ENCODE data around the gene SPIN1.
A peak's percentile ranks its signal among the peaks of the same experiment; 100 is the strongest.

Gene SPIN1

DNA sequence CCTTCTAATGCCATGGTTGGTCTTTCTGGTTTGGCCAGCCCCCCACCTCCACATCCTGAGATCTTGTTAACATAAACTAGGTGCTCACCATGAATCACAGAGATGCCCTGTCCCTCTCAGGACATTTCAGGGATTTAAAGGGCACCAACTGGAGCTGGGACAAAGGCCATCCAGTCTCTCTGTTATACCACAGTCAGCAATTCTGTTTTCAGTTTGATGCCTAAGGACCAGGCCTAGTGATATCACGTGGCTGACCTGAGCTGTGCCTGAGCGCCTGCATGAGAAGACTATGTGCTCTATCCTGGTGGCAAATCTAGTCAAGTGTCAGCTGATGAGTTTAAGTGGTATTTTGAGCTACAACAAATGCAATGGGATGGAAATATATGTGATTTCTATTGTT is 26.1 kb downstream of the SPIN1 start:
- H3K36me3 ChIP-seq (ENCODE audit: control insufficient read depth, low read depth, low read length) = peaks cover 10% of the 10 kb centered on the region
- no peak overlapping the region for H3K9ac ChIP-seq (ENCODE audit: low read length)
- no peak overlapping the region for H3K27ac ChIP-seq (ENCODE audit: low read length)
- peaks cover 9% of the 10 kb centered on the region for H3K4me1 ChIP-seq (ENCODE audit: control insufficient read depth, low read depth, low read length)
- H3K27me3 ChIP-seq (ENCODE audit: control insufficient read depth, insufficient read depth, low read length) = no peaks in the 10 kb centered on the region
- no peak overlapping the region for H3K4me3 ChIP-seq (ENCODE audit: low read length)
- H3K9me3 ChIP-seq (ENCODE audit: control insufficient read depth, low read depth, low read length) = peaks cover 11% of the 10 kb centered on the region

DNA sequence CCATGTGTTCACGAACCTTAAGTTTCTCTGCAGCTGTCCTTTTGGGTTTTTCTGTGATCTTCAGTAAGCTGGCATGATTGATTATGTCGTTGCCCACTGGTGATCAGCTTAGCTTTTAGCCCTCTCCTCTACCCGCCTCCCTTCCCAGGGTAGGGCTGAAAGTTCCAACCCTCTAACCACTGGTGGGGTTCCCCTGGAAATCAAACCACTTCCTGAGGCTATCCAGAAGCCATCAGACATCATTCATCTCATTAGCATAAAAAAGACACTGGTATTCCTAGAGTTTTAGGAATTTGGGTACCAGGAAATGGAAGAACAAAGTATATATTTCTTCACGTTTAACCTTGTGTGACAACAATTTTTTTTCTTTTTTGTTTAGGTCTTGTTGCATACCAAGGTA is 29.8 kb downstream of the SPIN1 start:
- Histone ChIP-seq H3K36me3 (ENCODE audit: control insufficient read depth, low read depth, low read length) (peaks cover 27% of the 10 kb centered on the region), H3K9me3 (ENCODE audit: control insufficient read depth, low read depth, low read length) (peaks cover 16% of the 10 kb centered on the region), H3K27me3 (ENCODE audit: control insufficient read depth, insufficient read depth, low read length) (no peaks in the 10 kb centered on the region), H3K9ac (ENCODE audit: low read length) (no peak overlapping the region), H3K4me3 (ENCODE audit: low read length) (no peak overlapping the region), H3K4me1 (ENCODE audit: control insufficient read depth, low read depth, low read length) (peaks cover 15% of the 10 kb centered on the region), H3K27ac (ENCODE audit: low read length) (peak overlapping the region; percentile 56)

DNA sequence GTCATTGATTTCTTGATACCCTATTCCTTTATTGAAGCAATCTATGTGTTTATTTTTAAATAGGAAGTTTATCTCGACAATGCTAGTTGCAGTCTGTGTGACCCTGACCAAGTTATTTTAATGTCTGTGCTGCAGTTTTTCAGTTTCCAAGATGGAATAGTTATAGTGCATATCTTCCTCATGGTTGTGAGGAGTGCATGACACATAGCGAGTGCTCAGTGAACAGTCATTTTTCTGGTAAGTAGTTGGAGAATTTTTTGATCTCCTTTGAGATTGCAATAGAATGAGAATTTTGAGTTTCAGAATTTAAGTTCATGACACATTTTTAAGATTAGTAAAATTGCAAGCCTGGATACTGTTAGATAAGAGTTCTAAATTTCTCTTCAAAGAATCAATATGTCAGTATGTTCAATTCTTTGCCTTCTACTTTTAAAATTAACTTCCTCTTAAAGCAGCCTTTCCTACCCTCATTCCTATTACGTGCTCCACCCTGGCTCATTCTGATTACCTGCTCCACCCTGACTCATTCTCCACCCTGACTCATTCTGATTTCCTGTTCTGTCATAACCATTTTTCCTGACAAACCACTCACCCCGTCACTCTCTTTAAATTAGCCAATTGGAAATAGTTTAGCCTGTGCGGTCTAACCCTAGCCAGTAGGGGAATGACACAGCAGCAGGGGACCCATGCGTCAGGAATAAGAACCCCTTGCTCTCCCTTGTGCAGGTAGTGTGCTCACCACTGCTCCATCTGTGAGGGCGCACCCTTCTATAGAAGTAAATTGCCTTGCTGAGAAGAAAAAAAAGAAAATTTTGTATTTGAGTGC is 30.7 kb downstream of the SPIN1 start:
- no peaks in the 10 kb centered on the region for H3K27me3 ChIP-seq (ENCODE audit: control insufficient read depth, insufficient read depth, low read length)
- peaks cover 15% of the 10 kb centered on the region for H3K4me1 ChIP-seq (ENCODE audit: control insufficient read depth, low read depth, low read length)
- no peak overlapping the region for H3K4me3 ChIP-seq (ENCODE audit: low read length)
- H3K9me3 ChIP-seq (ENCODE audit: control insufficient read depth, low read depth, low read length) = peaks cover 16% of the 10 kb centered on the region
- H3K27ac ChIP-seq (ENCODE audit: low read length) = no peak overlapping the region
- H3K36me3 ChIP-seq (ENCODE audit: control insufficient read depth, low read depth, low read length) = peaks cover 27% of the 10 kb centered on the region
- no peak overlapping the region for H3K9ac ChIP-seq (ENCODE audit: low read length)

DNA sequence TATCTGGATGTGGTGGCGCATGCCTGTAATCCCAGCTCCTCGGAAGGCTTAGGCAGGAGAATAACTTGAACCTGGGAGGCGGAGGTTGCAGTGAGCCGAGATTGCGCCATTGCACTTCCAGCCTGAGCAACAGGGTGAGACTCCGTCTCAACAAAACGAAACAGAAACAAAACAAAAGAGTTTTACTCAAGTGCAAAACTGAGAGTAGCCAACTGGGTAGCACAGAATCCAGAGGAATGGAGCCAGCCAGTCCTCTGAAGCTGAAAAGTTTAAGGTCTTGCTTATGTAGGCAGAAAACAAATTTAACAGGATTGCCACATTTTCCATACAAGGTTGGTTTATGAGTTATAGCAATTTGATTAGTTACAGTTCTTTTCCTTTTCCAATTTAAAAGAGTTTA is 32.0 kb downstream of the SPIN1 start:
- peaks cover 23% of the 10 kb centered on the region for H3K4me1 ChIP-seq (ENCODE audit: control insufficient read depth, low read depth, low read length)
- H3K9me3 ChIP-seq (ENCODE audit: control insufficient read depth, low read depth, low read length) = peaks cover 16% of the 10 kb centered on the region
- H3K36me3 ChIP-seq (ENCODE audit: control insufficient read depth, low read depth, low read length) = peaks cover 27% of the 10 kb centered on the region

DNA sequence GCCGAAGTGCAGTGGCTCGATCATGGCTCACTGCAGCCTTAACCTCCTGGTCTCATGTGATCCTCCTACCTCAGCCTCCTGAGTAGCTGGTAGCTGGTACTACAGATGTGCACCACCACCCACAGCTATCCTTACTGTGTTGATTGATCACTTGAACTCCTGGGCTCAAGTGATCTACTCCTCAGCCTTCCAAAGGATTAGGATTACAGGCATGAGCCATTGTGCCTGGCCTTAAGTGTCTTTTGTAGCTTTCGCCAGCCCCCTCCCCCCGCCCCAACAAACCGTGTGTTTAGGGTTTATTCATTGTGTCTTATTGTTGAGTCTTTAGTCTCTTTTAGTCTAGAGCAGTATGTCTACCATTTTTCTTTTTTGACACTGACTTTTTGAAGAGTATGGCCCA is 33.1 kb downstream of the SPIN1 start:
- no peak overlapping the region for H3K27ac ChIP-seq (ENCODE audit: low read length)

More for the DNA sequence above, 32.0 kb downstream of the SPIN1 start:
- Histone ChIP-seq H3K27me3 (ENCODE audit: control insufficient read depth, insufficient read depth, low read length) (no peaks in the 10 kb centered on the region), H3K9ac (ENCODE audit: low read length) (no peak overlapping the region), H3K27ac (ENCODE audit: low read length) (no peak overlapping the region), H3K4me3 (ENCODE audit: low read length) (no peak overlapping the region)

DNA sequence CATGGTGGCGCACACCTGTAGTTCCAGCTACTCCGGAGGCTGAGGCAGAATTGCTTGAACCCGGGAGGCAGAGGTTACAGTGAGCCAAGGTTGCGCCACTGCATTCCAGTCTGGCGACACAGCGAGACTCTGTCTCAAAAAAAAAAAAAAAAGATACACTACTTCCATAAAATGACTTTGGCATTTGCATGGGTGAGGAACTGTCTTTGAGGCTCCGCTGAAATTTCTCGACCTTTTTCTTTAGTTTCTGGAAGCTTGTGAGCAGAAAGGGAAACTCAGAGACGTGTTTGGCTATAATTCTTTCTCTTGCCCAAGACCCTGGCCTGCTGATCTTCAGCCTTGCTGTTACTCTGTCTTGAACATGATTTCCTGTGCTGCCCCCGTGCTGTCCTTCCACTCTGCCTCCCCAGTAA is 37.3 kb downstream of the SPIN1 start:
- no peak overlapping the region for H3K4me3 ChIP-seq (ENCODE audit: low read length)
- no peaks in the 10 kb centered on the region for H3K9me3 ChIP-seq (ENCODE audit: control insufficient read depth, low read depth, low read length)
- H3K27ac ChIP-seq (ENCODE audit: low read length) = no peak overlapping the region
- peaks cover 18% of the 10 kb centered on the region for H3K4me1 ChIP-seq (ENCODE audit: control insufficient read depth, low read depth, low read length)
- H3K9ac ChIP-seq (ENCODE audit: low read length) = no peak overlapping the region
- no peaks in the 10 kb centered on the region for H3K27me3 ChIP-seq (ENCODE audit: control insufficient read depth, insufficient read depth, low read length)
- peaks cover 23% of the 10 kb centered on the region for H3K36me3 ChIP-seq (ENCODE audit: control insufficient read depth, low read depth, low read length)

More for the DNA sequence above, 33.1 kb downstream of the SPIN1 start:
- H3K27me3 ChIP-seq (ENCODE audit: control insufficient read depth, insufficient read depth, low read length) = no peaks in the 10 kb centered on the region
- H3K9me3 ChIP-seq (ENCODE audit: control insufficient read depth, low read depth, low read length) = peaks cover 16% of the 10 kb centered on the region
- H3K4me1 ChIP-seq (ENCODE audit: control insufficient read depth, low read depth, low read length) = peaks cover 23% of the 10 kb centered on the region
- peaks cover 30% of the 10 kb centered on the region for H3K36me3 ChIP-seq (ENCODE audit: control insufficient read depth, low read depth, low read length)
- no peak overlapping the region for H3K9ac ChIP-seq (ENCODE audit: low read length)
- H3K4me3 ChIP-seq (ENCODE audit: low read length) = no peak overlapping the region

DNA sequence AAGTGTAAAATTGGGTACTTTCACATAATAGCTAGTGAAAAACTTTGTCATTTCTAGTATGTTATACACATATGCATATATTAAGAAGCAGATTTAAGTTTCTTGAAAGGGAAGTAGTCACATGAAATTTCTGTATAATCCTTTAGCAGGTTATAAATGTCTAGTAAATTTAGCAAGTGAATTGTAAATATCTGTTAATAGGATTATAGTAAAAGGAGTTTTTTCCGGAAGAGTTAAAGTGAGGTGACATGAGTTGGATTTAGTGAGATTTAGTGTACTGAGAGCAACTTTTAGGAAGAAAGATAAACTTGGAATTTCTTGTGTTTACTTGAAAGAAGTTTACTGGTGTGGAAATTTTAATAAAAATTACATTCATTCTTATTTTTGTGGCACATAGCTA is 38.4 kb downstream of the SPIN1 start:
- H3K4me1 ChIP-seq (ENCODE audit: control insufficient read depth, low read depth, low read length) = peaks cover 18% of the 10 kb centered on the region
- no peaks in the 10 kb centered on the region for H3K27me3 ChIP-seq (ENCODE audit: control insufficient read depth, insufficient read depth, low read length)
- H3K9me3 ChIP-seq (ENCODE audit: control insufficient read depth, low read depth, low read length) = no peaks in the 10 kb centered on the region
- no peak overlapping the region for H3K9ac ChIP-seq (ENCODE audit: low read length)
- no peak overlapping the region for H3K27ac ChIP-seq (ENCODE audit: low read length)
- H3K4me3 ChIP-seq (ENCODE audit: low read length) = no peak overlapping the region
- peaks cover 14% of the 10 kb centered on the region for H3K36me3 ChIP-seq (ENCODE audit: control insufficient read depth, low read depth, low read length)

DNA sequence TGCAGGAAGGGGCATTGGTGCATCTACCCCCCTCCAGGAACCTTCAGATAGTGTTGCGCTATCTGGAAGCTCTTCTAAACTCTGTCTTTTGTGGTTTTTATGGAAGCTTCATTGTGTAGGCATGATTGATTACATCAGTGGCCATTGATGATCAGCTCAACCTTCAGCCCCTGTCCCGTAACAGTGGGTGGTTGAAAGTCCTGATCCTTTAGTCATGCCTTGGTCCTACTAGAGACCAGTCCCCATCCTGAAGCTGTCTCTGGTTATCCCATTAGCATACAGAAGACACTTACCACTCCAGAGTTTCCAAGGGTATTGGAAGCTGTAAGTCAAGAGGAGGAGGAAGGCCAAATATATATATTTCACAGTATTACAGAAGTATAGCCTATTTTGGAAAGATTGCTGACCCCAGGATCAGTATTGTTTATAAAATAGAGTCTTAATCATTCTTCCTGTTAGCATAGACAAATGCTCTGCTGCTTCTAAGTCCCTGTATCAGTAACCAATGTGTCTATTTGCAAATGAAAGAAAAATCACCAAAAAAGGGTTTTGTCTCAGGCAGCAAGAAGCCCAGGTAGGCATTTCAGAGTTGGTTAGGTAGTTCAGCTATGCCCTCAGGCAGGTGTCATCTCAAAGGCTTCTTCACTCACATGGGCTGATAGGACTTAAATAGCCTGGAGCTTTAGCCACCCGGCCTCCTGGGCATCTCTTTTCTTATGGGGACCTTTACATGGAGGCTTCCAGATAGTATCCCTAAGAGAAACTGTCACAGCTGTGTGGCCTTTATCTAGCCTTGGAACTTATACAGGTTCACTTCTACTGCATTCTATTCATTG is 41.6 kb downstream of the SPIN1 start:
- Histone ChIP-seq H3K36me3 (ENCODE audit: control insufficient read depth, low read depth, low read length) (peaks cover 27% of the 10 kb centered on the region), H3K4me3 (ENCODE audit: low read length) (no peak overlapping the region), H3K9ac (ENCODE audit: low read length) (no peak overlapping the region), H3K4me1 (ENCODE audit: control insufficient read depth, low read depth, low read length) (peaks cover 9% of the 10 kb centered on the region), H3K27me3 (ENCODE audit: control insufficient read depth, insufficient read depth, low read length) (no peaks in the 10 kb centered on the region), H3K9me3 (ENCODE audit: control insufficient read depth, low read depth, low read length) (no peaks in the 10 kb centered on the region), H3K27ac (ENCODE audit: low read length) (no peak overlapping the region)

DNA sequence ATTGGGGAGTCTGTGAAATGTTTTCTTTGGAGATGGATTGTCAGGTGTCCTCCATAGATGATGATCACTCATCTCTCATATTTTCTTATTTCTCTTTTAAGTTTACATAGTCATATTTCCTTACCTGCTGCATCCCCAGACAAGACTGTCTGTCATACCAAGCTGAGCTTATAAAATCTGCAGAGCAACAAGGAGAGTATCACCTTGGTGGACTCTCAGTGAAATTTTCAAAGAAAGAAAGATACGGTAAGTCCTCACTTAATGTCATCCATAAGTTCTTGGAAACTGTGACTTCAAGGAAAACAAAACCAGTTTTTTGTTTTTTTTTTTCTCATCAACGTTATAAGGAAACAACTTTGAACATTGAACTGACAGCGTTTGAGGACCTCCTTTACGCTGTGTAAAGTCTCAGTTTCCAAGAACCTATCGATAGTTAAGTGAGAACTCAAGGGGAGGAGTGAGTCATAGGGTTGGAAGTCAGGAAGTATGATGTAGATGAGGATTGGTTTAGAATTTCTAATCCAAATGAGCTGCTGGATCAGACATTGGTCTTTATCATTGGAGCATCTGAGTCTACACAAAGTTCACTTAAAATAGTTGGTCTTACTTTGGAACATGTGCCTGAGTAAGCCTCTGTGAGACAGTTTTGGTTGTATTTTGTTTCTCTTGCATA is 45.5 kb downstream of the SPIN1 start:
- H3K27ac ChIP-seq (ENCODE audit: low read length) = no peak overlapping the region

DNA sequence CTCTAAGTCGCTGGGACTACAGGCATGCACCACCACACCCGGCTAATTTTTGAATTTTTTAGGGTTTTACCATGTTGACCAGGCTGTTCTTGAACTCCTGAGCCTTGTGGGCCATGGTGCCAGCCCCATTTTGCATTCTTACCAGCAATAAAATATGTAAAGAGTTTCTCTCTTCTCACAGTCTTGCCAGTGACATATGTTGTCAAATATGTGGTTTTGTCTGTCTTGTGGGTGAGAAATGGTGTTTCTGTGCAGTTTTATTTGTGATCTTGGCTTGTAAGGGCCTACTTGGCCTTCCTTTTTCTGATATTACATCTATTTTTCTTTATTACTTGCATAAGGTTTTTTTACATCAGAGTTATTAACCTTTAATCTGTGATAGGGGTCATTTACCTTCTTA is 47.1 kb downstream of the SPIN1 start:
- Histone ChIP-seq H3K27me3 (ENCODE audit: control insufficient read depth, insufficient read depth, low read length) (no peaks in the 10 kb centered on the region), H3K9ac (ENCODE audit: low read length) (no peak overlapping the region), H3K9me3 (ENCODE audit: control insufficient read depth, low read depth, low read length) (no peaks in the 10 kb centered on the region), H3K4me3 (ENCODE audit: low read length) (no peak overlapping the region), H3K27ac (ENCODE audit: low read length) (no peak overlapping the region), H3K36me3 (ENCODE audit: control insufficient read depth, low read depth, low read length) (peaks cover 23% of the 10 kb centered on the region), H3K4me1 (ENCODE audit: control insufficient read depth, low read depth, low read length) (peaks cover 4% of the 10 kb centered on the region)

More for the DNA sequence above, 45.5 kb downstream of the SPIN1 start:
- Histone ChIP-seq H3K9ac (ENCODE audit: low read length) (no peak overlapping the region), H3K27me3 (ENCODE audit: control insufficient read depth, insufficient read depth, low read length) (no peaks in the 10 kb centered on the region), H3K4me1 (ENCODE audit: control insufficient read depth, low read depth, low read length) (peaks cover 8% of the 10 kb centered on the region), H3K4me3 (ENCODE audit: low read length) (no peak overlapping the region), H3K36me3 (ENCODE audit: control insufficient read depth, low read depth, low read length) (peaks cover 23% of the 10 kb centered on the region), H3K9me3 (ENCODE audit: control insufficient read depth, low read depth, low read length) (no peaks in the 10 kb centered on the region)

DNA sequence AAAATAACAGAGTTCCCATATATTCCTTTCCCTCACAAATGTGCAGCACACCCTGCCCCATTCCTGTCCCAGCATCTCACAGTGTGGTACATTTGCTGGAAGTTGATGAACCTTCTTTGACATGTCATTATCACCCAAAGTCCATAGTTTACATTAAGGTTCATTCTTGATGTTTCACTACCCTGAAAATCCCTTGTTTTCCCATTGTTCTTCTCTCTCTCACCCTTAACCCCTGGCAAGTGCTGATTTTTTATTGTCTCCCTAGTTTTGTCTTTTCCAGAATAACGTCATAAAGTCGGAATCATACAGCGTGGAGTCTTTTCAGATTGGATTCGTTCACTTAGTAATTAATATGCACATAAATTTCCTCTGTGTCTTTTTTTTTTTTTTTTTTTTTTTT is 48.1 kb downstream of the SPIN1 start:
- no peaks in the 10 kb centered on the region for H3K27me3 ChIP-seq (ENCODE audit: control insufficient read depth, insufficient read depth, low read length)
- no peaks in the 10 kb centered on the region for H3K9me3 ChIP-seq (ENCODE audit: control insufficient read depth, low read depth, low read length)
- no peak overlapping the region for H3K27ac ChIP-seq (ENCODE audit: low read length)
- H3K9ac ChIP-seq (ENCODE audit: low read length) = no peak overlapping the region
- H3K4me3 ChIP-seq (ENCODE audit: low read length) = no peak overlapping the region
- peaks cover 23% of the 10 kb centered on the region for H3K36me3 ChIP-seq (ENCODE audit: control insufficient read depth, low read depth, low read length)
- peaks cover 4% of the 10 kb centered on the region for H3K4me1 ChIP-seq (ENCODE audit: control insufficient read depth, low read depth, low read length)

Measured in iPS-18a (cell line).